ENCODE results near the gene PPP1R3F.
A peak's percentile ranks its signal among the peaks of the same experiment; 100 is the strongest.
"Not testable (repeated sequence)": the region's sequence is repeated elsewhere in the genome, so short reads cannot be mapped to it uniquely, and the experiment has no call there.

PPP1R3F gene

GRCh38 chrX:49270249-49270921, 792 bp downstream of the PPP1R3F start:
- DNase-seq (ENCODE audit: low read depth in 2 of 2, low spot score in 1 of 2), result no peak

DNA sequence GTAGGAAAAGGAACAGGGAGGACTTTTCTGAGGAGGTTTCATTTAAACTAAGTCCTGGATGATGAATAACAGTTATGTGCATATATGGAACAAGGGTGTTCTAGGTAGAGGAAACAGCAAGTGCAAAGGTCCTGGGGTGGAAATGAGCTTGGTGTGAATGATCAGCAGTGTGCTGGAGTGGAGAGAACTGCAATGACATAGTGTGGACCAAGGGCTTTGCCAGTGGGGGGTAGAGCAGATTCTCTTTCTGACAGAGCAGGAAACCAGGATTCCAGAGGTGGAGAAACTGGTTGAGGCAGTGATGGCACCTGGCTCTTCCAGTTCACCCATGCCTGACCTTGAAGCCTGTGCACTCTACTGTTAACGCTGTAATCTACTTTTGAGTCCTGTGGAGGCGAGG, 1.7 kb downstream of the PPP1R3F start:
- DNase-seq (ENCODE audit: low read depth in 2 of 2, low spot score in 1 of 2), result no peak

GRCh38 chrX:49272421-49272820, 2.8 kb downstream of the PPP1R3F start:
- no peak for DNase-seq (ENCODE audit: low read depth in 2 of 2, low spot score in 1 of 2)

- DNase-seq (ENCODE audit: low read depth in 2 of 2, low spot score in 1 of 2), result no peak
These were observed 3.7 kb downstream of the PPP1R3F start for GRCh38 chrX:49273181-49273727.

GRCh38 chrX:49276207-49276606, 6.6 kb downstream of the PPP1R3F start:
- DNase-seq (ENCODE audit: low read depth in 2 of 2, low spot score in 1 of 2), result no peak

GRCh38 chrX:49276671-49277534, 7.3 kb downstream of the PPP1R3F start:
- no peak for DNase-seq (ENCODE audit: low read depth in 2 of 2, low spot score in 1 of 2)

DNA sequence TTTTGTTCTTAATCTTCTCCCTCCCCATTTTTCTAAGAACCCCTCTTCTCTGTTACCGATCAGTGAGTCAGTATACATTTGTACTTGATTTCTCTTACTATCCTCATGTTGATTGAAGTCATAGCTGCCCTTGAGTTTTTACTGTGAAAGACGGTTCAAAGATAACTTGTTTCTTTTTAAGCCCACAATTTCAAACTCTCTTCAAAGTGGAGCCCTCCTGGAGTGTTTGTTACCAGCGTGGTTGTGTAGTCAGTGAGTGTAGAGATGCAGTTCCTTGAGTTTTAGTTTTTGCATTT, 7.9 kb downstream of the PPP1R3F start:
- no peak for DNase-seq (ENCODE audit: low read depth in 2 of 2, low spot score in 1 of 2)

DNA sequence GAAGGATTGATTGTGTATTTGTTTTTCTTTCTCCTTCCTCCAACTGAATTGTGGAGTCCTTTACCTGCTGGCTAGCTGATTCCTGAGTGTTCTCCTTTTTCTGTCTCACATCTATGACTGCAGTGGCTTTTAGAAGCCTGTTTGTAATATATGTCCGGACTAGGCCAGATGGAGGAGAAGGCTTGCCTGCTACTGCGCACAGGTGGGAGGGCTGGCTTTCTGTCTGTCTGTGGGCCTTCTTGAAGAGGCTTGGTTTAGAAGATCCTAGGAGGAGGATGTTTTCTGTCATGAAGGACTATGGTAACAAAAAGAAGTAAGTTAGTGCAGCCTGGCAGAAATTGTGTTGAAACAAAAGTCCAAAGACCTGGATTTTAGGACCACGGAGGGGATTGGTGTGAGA, 8.5 kb downstream of the PPP1R3F start:
- no peak for DNase-seq (ENCODE audit: low read depth in 2 of 2, low spot score in 1 of 2)

DNA sequence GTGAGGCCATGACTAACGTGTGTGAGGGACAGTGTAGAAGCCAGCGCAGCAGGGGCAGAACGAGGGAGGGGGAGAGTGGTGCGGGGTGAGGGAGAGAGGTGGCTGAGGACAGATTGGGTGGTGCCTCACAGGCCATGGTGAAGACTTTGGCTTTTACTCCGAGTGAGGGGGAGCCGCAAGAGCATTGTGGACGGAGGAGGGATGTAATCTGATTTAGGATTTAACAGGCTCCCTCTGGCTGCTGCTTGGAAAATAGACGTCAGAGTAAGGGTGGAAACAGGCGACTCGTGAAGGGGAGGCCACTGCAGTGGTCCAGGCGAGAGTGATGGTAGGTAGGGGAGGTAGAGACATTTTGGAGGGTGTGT, 13.0 kb downstream of the PPP1R3F start:
- DNase-seq (ENCODE audit: low read depth in 2 of 2, low spot score in 1 of 2), result no peak

DNA sequence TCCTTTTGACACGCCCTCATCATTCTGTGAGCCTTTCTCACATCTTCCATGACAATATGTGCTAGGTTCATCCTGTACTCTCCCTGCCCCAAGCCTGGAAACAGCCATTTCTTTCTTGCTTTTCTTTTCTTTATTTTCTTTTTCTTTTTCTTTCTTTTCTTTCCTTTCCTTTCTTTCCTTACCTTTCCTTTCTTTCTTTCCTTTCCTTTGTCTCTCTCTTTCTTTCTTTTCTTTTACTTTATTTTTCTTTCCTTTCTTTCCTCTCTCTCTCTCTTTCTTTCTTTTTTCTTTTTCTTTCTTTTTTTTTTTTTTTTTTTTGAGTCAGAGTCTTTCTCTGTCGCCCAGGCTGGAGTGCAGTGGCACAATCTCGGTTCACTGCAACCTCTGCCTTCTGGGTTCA, 14.6 kb downstream of the PPP1R3F start:
- DNase-seq (ENCODE audit: low read depth in 2 of 2, low spot score in 1 of 2), result no peak

- DNase-seq (ENCODE audit: low read depth in 2 of 2, low spot score in 1 of 2), result no peak
These were observed 16.5 kb downstream of the PPP1R3F start for GRCh38 chrX:49286136-49286535.

GRCh38 chrX:49286581-49286980, 17.0 kb downstream of the PPP1R3F start:
- no peak for DNase-seq (ENCODE audit: low read depth in 2 of 2, low spot score in 1 of 2)

- no peak for DNase-seq (ENCODE audit: low read depth in 2 of 2, low spot score in 1 of 2)
These were observed 18.1 kb downstream of the PPP1R3F start for GRCh38 chrX:49287665-49288064.

GRCh38 chrX:49290215-49290614, 20.6 kb downstream of the PPP1R3F start:
- DNase-seq (ENCODE audit: low read depth in 2 of 2, low spot score in 1 of 2), result no peak

DNA sequence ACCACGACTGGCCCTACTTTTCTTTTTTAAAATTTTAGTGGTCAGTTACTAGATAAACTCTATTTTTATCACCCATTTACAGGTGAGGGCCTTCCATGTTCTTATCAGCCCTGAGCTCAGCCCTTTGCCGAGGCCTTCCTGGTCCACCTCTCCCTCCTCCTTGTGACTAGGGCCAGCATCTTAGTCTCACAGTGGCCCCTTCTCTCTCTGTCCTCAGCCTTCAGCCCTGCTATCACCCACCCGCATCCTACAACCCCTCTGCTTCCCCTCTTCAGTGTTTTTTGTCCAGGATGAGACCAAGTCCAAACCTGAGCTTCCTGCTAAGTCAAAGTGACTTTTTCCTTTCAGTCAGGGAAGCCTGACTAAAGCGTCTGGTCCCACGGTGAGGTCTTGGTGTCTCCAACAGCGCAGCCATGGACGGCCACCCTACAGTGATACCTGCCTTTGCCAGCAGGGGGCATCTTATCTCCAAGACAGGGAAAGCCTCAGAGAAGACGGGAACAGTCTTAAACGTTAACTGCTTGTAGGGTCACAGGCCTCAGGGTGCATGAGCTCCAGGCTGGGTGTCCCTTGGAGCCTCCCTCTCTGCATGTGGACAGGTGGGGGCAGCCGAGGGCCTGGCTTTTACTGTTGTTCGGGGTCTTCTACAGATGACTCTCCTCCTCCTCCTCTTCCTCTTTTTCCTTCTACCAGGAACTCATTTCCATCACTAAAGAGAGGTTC, 22.2 kb downstream of the PPP1R3F start:
- DNase-seq (ENCODE audit: low read depth in 2 of 2, low spot score in 1 of 2), result peak in 1 of 2 donors; percentile 41

DNA sequence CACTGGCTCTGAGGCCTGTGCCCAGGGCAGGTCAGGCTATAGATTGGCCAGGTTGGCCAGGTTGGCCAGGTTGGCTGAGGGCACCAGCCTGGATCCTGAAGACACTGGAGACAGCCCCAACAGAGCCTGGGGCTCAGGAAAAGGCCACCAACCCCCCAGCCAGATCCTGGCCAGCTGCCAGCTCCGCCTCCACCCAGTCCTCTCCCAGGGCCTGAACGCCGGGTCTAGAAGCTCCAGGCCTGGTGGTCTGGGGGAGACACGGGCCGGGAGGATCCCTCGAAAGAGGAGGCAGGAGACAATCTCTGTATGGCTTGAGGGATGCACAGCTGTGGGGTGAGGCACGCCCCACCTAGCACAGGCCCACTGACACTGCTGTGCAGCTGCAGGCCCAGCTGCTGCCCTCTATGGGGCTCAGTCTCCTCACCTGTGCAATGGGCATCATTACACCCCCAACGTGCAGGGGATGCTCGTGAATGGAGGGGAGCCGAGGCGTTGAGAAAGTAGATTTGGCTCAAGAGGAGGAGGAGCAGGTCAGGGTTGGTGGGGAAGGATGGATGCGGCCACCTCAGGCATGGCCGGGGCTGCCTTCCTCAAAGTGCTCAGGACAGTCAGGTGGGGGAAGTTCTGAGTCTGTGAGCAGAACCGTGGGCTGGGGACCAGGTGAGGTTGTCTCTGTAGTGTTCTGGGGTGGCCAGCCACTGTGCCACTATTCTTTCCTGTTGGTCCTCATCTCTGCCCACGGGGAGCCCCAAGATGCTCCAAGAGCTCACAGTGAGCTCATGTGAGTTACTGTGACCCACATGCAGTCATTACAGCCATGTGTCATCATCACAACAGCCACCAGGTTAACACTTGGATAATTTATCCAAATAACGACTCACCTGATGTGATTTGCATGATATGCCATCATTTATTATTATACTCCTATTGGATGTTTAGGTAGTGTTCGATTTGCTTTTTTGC, 23.1 kb downstream of the PPP1R3F start:
- no peak for DNase-seq (ENCODE audit: low read depth in 2 of 2, low spot score in 1 of 2)

DNA sequence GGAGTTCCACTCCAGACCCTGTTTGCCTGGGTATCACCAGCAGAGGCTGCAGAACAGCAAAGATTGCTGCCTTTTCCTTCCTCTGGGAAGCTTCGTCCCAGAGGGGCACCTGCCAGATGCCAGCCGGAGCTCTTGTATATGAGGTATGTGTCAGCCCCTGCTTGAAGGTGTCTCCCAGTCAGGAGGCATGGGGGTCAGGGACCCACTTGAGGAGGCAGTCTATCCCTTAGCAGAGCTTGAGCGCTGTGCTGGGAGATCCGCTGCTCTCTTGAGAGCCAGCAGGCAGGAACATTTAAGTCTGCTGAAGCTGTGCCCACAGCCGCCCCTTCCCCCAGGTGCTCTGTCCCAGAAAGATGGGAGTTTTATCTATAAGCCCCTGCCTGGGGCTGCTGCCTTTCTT, 29.7 kb downstream of the PPP1R3F start:
- DNase-seq (ENCODE audit: low read depth in 2 of 2, low spot score in 1 of 2), result not testable (repeated sequence)

- DNase-seq (ENCODE audit: low read depth in 2 of 2, low spot score in 1 of 2), result no peak
These were observed 31.1 kb downstream of the PPP1R3F start for GRCh38 chrX:49300703-49301102.

GRCh38 chrX:49303346-49303745, 33.8 kb downstream of the PPP1R3F start, which contains the start of gene GAGE10:
TSS of gene GAGE10 (plus strand) at chrX:49303646. CDS start at chrX:49304860, 1,214 bp downstream.
- DNase-seq (ENCODE audit: low read depth in 2 of 2, low spot score in 1 of 2), result no peak

DNA sequence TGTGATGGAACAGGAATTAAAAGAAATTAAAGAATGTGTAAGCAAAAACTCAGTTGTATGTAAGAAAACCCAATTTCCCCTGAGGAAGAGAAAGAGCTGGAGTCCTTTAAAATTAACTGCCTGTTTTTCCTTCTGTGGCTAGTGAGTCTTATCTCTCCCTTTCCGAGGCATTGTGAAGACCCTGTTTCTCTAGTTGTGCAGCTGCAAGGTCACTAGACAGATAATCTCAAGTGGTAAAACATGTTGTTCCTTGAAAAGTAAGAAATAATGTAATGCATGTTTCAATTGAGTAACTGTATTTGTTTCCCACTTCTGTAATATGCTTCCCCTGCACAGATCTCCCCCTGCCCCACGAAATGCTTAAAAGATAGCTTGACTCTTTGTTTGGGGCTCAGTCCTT, 38.2 kb downstream of the PPP1R3F start:
- DNase-seq (ENCODE audit: low read depth in 2 of 2, low spot score in 1 of 2), result not testable (repeated sequence)
